Panc1 (cell line): ENCODE measurements around the gene TP63. TPM values are rescaled to one million over a fixed set of nuclear protein-coding genes. Genes with fewer than 3 reads are reported as not detected.

ENCODE experiments used
- ATAC-seq: fragments of 200-7000 bp; cut with Tn5 transposase; 2 replicates; pipeline ENCODE4 v1.9.1; 2020; ENCODE audit warnings: mild to moderate bottlenecking, moderate library complexity
- BruUV-seq: library from RNA; stranded (reverse); fragments of 400-500 nt; replicated peaks from 2 replicates; lab custom pipeline; 2021; lab: Mats Ljungman, UMichigan
- CTCF ChIA-PET: fragments of 300-600 bp; sonication (Branson Sonifier 250); formaldehyde crosslinking; loops from one replicate; lab custom pipeline; 2022; ENCODE audit warnings: antibody characterized with exemption; lab: Charles Lee
- POLR2A ChIA-PET: fragments of 300-600 bp; sonication (Branson Sonifier 250); formaldehyde crosslinking; loops from one replicate; lab custom pipeline; 2022; ENCODE audit warnings: antibody characterized with exemption; lab: Charles Lee
- DNase-seq: peaks from one replicate; pipeline ENCODE4 v3.0.0-alpha.2; 2010; ENCODE audit warnings: low read depth, low spot score
- H3K27ac ChIP-seq: 2 replicates; pipeline ENCODE4 v1.5.1; 2011; ENCODE audit warnings: mild to moderate bottlenecking, low read length, inconsistent platforms
- H3K27me3 ChIP-seq: fragments of 200-500 bp; sonication (Bioruptor generic); 2 replicates; pipeline ENCODE4 v1.6.0; 2014; ENCODE audit warnings: low read length, inconsistent platforms; ENCODE audit not compliant: control insufficient read depth, insufficient read depth
- H3K36me3 ChIP-seq: fragments of 200-500 bp; sonication (Bioruptor generic); 2 replicates; pipeline ENCODE4 v1.5.1; 2014; ENCODE audit warnings: inconsistent platforms, mild to moderate bottlenecking, low read length, moderate library complexity; ENCODE audit not compliant: control insufficient read depth, insufficient read depth
- H3K4me1 ChIP-seq: 2 replicates; pipeline ENCODE4 v1.5.1; 2011; ENCODE audit warnings: inconsistent platforms, mild to moderate bottlenecking, low read length, moderate library complexity; ENCODE audit not compliant: control insufficient read depth, insufficient read depth
- H3K4me3 ChIP-seq, 2 experiments: 2 replicates each; pipeline ENCODE4 v1.5.1; 2011 to 2012; ENCODE audit warnings: low read depth in 2 of 2, low read length in 2 of 2, mild to moderate bottlenecking in 2 of 2, inconsistent platforms in 1 of 2, moderate library complexity in 1 of 2
- H3K9me3 ChIP-seq: fragments of 200-500 bp; sonication (Bioruptor generic); 2 replicates; pipeline ENCODE4 v1.5.1; 2014; ENCODE audit warnings: low read depth, mild to moderate bottlenecking, inconsistent platforms, low read length, moderate library complexity; ENCODE audit not compliant: control insufficient read depth, insufficient read depth
- CTCF ChIP-seq: fragments of 450-650 bp; IDR thresholded peaks from 2 replicates; pipeline ENCODE4 v1.5.1; 2017; ENCODE audit warnings: mild to moderate bottlenecking
- POLR2AphosphoS5 ChIP-seq: IDR thresholded peaks from 2 replicates; pipeline ENCODE4 v1.6.1; 2012; ENCODE audit warnings: mild to moderate bottlenecking, low read depth, low read length, moderate library complexity
- REST ChIP-seq, 2 experiments: IDR thresholded peaks; 2 replicates each; pipeline ENCODE4 v1.6.1; 2011 to 2012; ENCODE audit warnings: low read depth in 2 of 2, control low read depth in 1 of 2, low read length in 1 of 2, mild to moderate bottlenecking in 1 of 2, moderate library complexity in 1 of 2; ENCODE audit not compliant: insufficient read depth in 1 of 2
- SIN3A ChIP-seq: IDR thresholded peaks from 2 replicates; pipeline ENCODE4 v1.6.1; 2012; ENCODE audit warnings: low read depth, mild to moderate bottlenecking, low read length, moderate library complexity, borderline replicate concordance; ENCODE audit not compliant: insufficient read depth
- TCF7L2 ChIP-seq: IDR thresholded peaks from 2 replicates; pipeline ENCODE4 v1.6.1; 2011; ENCODE audit warnings: mild to moderate bottlenecking, low read depth, low read length, inconsistent platforms
- in situ Hi-C: cut with HindIII; loops from 2 replicates; pipeline ENCODE4 v1.10.0; 2016; ENCODE audit warnings: low sequenced_read_pairs, low pct_unique_long_range_greater_than_20kb
- intact Hi-C: fragments of 100-400 bp; cut with micrococcal nuclease; formaldehyde crosslinking; loops from one replicate; pipeline ENCODE4 v1.10.0; 2022; ENCODE audit not compliant: unreplicated experiment
- total RNA-seq: library from RNA; stranded (reverse); gene quantifications from one replicate; pipeline ENCODE4 v1.2.1, GENCODE V29; 2021; ENCODE audit not compliant: unreplicated experiment

The TP63 gene
- total RNA-seq, 1 experiment from 2014 or later: 0.51 TPM

GRCh38 chr3:189851682-189852081, 220.5 kb downstream of the TP63 start:
- Histone ChIP-seq H3K9me3 (no peaks in the 10 kb centered on the region), H3K27ac (no peak overlapping the region), H3K27me3 (no peaks in the 10 kb centered on the region), H3K4me1 (no peaks in the 10 kb centered on the region), H3K4me3 (no peak overlapping the region), H3K36me3 (no peaks in the 10 kb centered on the region)
- CTCF ChIA-PET: no interaction called here
- intact Hi-C loops (no loop called here), in situ Hi-C loops (no loop called here)
- DNase-seq: no peak
- no peak for ATAC-seq
- BruUV-seq: no TSS peak
- POLR2A ChIA-PET: interaction anchor here (0.6 kb wide), 1 partner anchor 20 kb away, joined by 14 read pairs; no protein-coding TSS in a partner anchor
- TF ChIP-seq REST (IDR thresholded peaks at IDR 0.05; ENCODE audit: insufficient read depth in 1 of 2, low read depth in 2 of 2, low read length in 1 of 2): no peak
- no peak for TF ChIP-seq TCF7L2

DNA sequence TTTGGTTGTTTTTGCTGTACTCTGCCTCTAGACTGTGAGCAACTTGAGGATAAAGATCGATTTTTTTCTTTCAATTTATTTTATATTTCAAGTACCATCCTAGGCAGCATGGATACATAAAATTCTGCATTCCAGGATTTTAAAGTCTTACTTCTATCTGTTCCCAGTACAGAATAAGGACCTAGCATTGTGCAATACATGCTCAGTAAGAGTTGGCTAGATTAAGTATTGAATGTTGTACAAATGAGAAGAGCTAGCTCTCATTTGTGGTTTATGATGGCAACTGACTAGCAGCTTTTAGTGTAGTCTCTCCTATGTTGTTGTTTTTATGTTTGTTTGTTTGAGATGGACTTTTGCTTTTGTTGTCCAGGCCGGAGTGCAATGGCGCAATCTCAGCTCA, 222.7 kb downstream of the TP63 start:
- BruUV-seq: no TSS peak
- no peak for ATAC-seq
- POLR2A ChIA-PET: no interaction called here

More for the DNA sequence above, 222.7 kb downstream of the TP63 start:
- no peaks in the 10 kb centered on the region for H3K27me3 ChIP-seq
- no peak overlapping the region for H3K4me3 ChIP-seq
- H3K36me3 ChIP-seq: no peaks in the 10 kb centered on the region
- no peaks in the 10 kb centered on the region for H3K9me3 ChIP-seq
- in situ Hi-C loops: no loop called here
- CTCF ChIA-PET: no interaction called here
- no peaks in the 10 kb centered on the region for H3K4me1 ChIP-seq
- no peak overlapping the region for H3K27ac ChIP-seq
- TF ChIP-seq TCF7L2: no peak
- TF ChIP-seq SIN3A: no peak
- no peak for TF ChIP-seq CTCF
- no peak for TF ChIP-seq POLR2AphosphoS5
- no peak for TF ChIP-seq REST (IDR thresholded peaks at IDR 0.05; ENCODE audit: insufficient read depth in 1 of 2, low read depth in 2 of 2, low read length in 1 of 2)
- intact Hi-C loops: no loop called here
- DNase-seq: no peak
